SK-N-SH (cell line): ENCODE results near the gene RABGAP1L.

Experiments used
- CTCF ChIP-seq: fragments of 200-600 bp; sonication (generic); IDR thresholded peaks from 2 replicates; pipeline ENCODE4 v1.6.1; 2017; ENCODE audit warnings: antibody characterized with exemption, mild to moderate bottlenecking, moderate library complexity
- EP300 ChIP-seq, 2 experiments: IDR thresholded peaks; 2 replicates each; pipeline versions ENCODE4 v1.4.0 to v1.6.1; 2012; ENCODE audit warnings: borderline replicate concordance in 1 of 2, low read depth in 1 of 2, low read length in 1 of 2
- GABPA ChIP-seq: IDR thresholded peaks from 2 replicates; pipeline ENCODE4 v1.4.0; 2012; ENCODE audit warnings: low read depth, mild to moderate bottlenecking
- MAX ChIP-seq: IDR thresholded peaks from 2 replicates; pipeline ENCODE4 v1.4.0; 2012; ENCODE audit warnings: low read depth
- RCOR1 ChIP-seq: fragments of 150-350 bp; IDR thresholded peaks from 2 replicates; pipeline ENCODE4 v1.6.1; 2017; ENCODE audit warnings: antibody characterized with exemption, low read length
- RFX5 ChIP-seq: IDR thresholded peaks from 2 replicates; pipeline ENCODE4 v1.6.1; 2012; ENCODE audit warnings: mild to moderate bottlenecking, improper control_type of control experiment, low read length
- USF2 ChIP-seq: fragments of 150-350 bp; IDR thresholded peaks from 2 replicates; pipeline ENCODE4 v1.6.1; 2017; ENCODE audit warnings: antibody characterized with exemption, low read length, low read depth, borderline replicate concordance
- YY1 ChIP-seq: IDR thresholded peaks from 2 replicates; pipeline ENCODE4 v1.4.0; 2012; ENCODE audit warnings: low read depth, mild to moderate bottlenecking

- TF ChIP-seq CTCF (no peak), RCOR1 (no peak), RFX5 (no peak), YY1 (no peak), GABPA (no peak), MAX (no peak), USF2 (no peak), EP300 (IDR thresholded peaks at IDR 0.05; ENCODE audit: borderline replicate concordance in 1 of 2, low read depth in 1 of 2, low read length in 1 of 2) (no peak)
Measured at GRCh38 chr1:174308604-174309003, 149.3 kb downstream of the RABGAP1L start.
